GM23248 (cell line): Measurements from ENCODE around the gene ZNF689.

Experiments
- EZH2 ChIP-seq: fragments of 200-600 bp; sonication (generic); IDR thresholded peaks from 2 replicates; pipeline ENCODE4 v1.6.1; 2018; ENCODE audit warnings: antibody characterized with exemption, mild to moderate bottlenecking; ENCODE audit not compliant: insufficient read depth, poor library complexity, severe bottlenecking
- EZH2phosphoT487 ChIP-seq: fragments of 200-600 bp; sonication (generic); IDR thresholded peaks from 2 replicates; pipeline ENCODE4 v1.6.1; 2018; ENCODE audit warnings: antibody characterized with exemption, moderate library complexity, mild to moderate bottlenecking, low read depth; ENCODE audit not compliant: insufficient read depth

DNA sequence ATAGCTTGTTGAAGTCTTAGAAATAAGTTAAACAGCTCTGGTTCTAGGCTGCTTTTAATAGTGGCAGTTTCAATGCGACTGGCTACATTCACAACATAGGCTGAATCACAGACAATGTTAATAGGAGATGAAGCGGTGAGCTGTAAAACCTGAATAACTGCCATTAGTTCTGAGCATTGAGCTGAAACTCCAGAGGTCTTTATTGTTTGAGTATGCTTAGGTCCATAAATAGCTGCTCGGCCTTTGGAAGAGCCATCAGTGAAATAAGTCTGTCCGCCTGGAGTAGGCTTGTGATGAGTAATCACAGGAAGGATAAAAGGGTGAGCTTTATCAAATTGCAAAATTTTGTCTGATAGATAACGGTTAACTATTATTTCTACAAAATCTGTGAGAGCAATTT, 9.4 kb upstream of the ZNF689 start:
- no peak for TF ChIP-seq EZH2
- TF ChIP-seq EZH2phosphoT487, result no peak
